IMR-90 (cell line): Measurements from ENCODE around the gene NT5C.
"Not testable (repeated sequence)": the region's sequence is repeated elsewhere in the genome, so short reads cannot be mapped to it uniquely, and the experiment has no call there.

ENCODE experiments used
- BHLHE40 ChIP-seq: fragments of 150-350 bp; IDR thresholded peaks from 2 replicates; pipeline ENCODE4 v1.6.1; 2016; ENCODE audit warnings: mild to moderate bottlenecking, low read depth, low read length
- CTCF ChIP-seq: conservative IDR thresholded peaks from 2 replicates; pipeline ENCODE4 v1.5.1; 2012; ENCODE audit warnings: mild to moderate bottlenecking, low read depth, low read length, improper control_type of control experiment
- MAZ ChIP-seq: IDR thresholded peaks from 2 replicates; pipeline ENCODE4 v1.6.1; 2012; ENCODE audit warnings: low read depth, mild to moderate bottlenecking, low read length, improper control_type of control experiment, moderate library complexity, borderline replicate concordance
- SMC3 ChIP-seq: fragments of 150-350 bp; IDR thresholded peaks from 2 replicates; pipeline ENCODE4 v1.6.1; 2016; ENCODE audit warnings: low read depth, mild to moderate bottlenecking, antibody characterized with exemption, low read length, moderate library complexity

DNA sequence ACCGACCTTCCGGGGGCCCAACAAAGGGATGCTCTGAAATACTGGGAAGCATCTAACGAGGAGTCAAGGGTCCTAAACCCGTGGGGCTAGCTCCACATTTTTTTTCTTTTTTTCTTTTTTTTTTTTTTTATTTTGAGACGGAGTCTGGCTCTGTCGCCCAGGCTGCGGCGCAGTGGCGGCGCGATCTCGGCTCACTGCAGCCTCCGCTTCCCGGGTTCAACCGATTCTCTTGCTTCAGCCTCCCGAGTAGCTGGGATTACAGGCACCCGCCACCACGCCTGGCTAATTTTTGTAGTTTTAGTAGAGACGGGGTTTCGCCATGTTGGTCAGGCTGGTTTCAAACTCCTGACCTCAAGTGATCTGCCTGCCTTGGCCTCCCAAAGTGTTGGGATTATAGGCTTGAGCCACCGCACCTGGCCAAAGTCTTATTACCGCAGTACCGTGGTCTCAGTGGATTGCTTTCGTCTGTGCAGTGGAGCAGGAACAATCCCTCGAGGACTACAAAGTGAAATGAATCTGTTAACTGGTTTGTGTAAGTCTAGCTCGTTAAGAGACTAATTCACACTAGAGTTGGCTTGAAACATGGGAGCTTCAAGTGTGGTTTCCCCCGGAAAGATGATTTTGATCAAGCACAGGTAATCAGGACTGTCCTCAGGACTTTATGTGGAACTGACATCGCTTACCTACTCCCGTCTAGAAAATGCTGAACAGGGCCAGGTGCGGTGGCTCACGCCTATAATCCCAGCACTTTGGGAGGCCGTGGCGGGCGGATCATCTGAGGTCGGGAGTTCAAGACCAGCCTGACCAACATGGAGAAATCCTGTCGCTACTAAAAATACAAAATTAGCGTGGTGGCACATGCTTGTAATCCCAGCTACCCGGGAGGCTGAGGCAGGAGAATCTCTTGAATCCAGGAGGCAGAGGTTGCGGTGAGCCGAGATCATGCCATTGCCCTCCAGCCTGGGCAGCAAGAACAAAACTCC is 767 bp upstream of the NT5C start:
- TF ChIP-seq BHLHE40, CTCF, MAZ, SMC3: not testable (repeated sequence)
